Fibroblast of lung (primary cell): ENCODE data around the gene PKNOX2.

Experiments
- EZH2 ChIP-seq: IDR thresholded peaks from 2 replicates; pipeline ENCODE4 v1.5.1; 2012; ENCODE audit warnings: low read length, control low read depth, mild to moderate bottlenecking; ENCODE audit errors: missing control alignments
- TF ChIP-seq, protein P1 (sequence below), 2 donors: IDR thresholded peaks in 1 of 2; conservative IDR thresholded peaks in 1 of 2; 1 replicate in 1 of 2; 2 replicates in 1 of 2; pipeline ENCODE4 v1.5.1; 2011 to 2012; ENCODE audit warnings: low read length in 2 of 2, control low read depth in 1 of 2, inconsistent platforms in 1 of 2, low read depth in 1 of 2, mild to moderate bottlenecking in 1 of 2

DNA sequence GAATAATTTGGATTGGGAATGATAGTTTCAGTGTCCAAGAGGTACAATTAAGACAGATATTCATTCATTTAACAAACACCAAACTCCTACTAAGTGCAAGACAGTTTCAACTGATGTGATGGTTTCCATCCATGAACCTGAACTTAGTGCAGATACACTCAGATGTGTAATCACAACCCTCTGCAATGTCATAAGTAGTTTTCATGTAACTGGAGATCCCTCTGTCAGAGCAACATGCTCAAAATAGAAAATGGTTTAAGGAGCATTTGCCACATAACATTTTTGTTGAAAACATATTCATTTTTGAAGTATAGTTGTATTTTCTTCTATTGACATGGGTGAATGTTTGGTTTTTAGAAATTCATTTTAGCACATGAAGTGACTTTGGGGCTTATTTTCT is 16.5 kb upstream of the PKNOX2 start:
- TF ChIP-seq, protein P1, sequence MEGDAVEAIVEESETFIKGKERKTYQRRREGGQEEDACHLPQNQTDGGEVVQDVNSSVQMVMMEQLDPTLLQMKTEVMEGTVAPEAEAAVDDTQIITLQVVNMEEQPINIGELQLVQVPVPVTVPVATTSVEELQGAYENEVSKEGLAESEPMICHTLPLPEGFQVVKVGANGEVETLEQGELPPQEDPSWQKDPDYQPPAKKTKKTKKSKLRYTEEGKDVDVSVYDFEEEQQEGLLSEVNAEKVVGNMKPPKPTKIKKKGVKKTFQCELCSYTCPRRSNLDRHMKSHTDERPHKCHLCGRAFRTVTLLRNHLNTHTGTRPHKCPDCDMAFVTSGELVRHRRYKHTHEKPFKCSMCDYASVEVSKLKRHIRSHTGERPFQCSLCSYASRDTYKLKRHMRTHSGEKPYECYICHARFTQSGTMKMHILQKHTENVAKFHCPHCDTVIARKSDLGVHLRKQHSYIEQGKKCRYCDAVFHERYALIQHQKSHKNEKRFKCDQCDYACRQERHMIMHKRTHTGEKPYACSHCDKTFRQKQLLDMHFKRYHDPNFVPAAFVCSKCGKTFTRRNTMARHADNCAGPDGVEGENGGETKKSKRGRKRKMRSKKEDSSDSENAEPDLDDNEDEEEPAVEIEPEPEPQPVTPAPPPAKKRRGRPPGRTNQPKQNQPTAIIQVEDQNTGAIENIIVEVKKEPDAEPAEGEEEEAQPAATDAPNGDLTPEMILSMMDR (conservative IDR thresholded peaks at IDR 0.05 in 1 of 2, IDR thresholded peaks at IDR 0.05 in 1 of 2; ENCODE audit: low read depth in 1 of 2, low read length in 2 of 2): no peak
- no peak for TF ChIP-seq EZH2
